Activated naive CD8-positive, alpha-beta T cell treated with anti-CD3 and anti-CD28 coated beads, Interleukin-2, amount 10 ng/mL, durations not matched to agents 7 days and 5 days (primary cell): ENCODE data around the gene ZIC4. TPM values are rescaled to one million over a fixed set of nuclear protein-coding genes. Genes with fewer than 3 reads are reported as not detected.

Source experiments
- ATAC-seq: fragments of 150-1000 bp; cut with Tn5 transposase; one replicate; pipeline ENCODE4 v1.10.0; 2021; ENCODE audit warnings: low read depth, moderate library complexity
- POLR2A ChIA-PET: fragments of 350-600 bp; sonication (Branson Sonifier 250); formaldehyde crosslinking; loops from one replicate; lab custom pipeline; 2021; ENCODE audit warnings: antibody characterized with exemption; lab: Charles Lee
- DNase-seq: peaks from one replicate; pipeline ENCODE4 v3.0.0; 2021
- H3K27ac Mint-ChIP-seq: one replicate; pipeline ENCODE4 v1.8.0; 2022; ENCODE audit warnings: mild to moderate bottlenecking, mixed read lengths
- H3K27me3 Mint-ChIP-seq: one replicate; pipeline ENCODE4 v1.8.0; 2022; ENCODE audit warnings: mild to moderate bottlenecking, moderate library complexity, mixed read lengths
- H3K36me3 Mint-ChIP-seq: one replicate; pipeline ENCODE4 v1.8.0; 2021; ENCODE audit warnings: mild to moderate bottlenecking, mixed read lengths
- H3K4me1 Mint-ChIP-seq: one replicate; pipeline ENCODE4 v1.8.0; 2021; ENCODE audit warnings: mixed read lengths
- H3K4me3 Mint-ChIP-seq: one replicate; pipeline ENCODE4 v1.8.0; 2022; ENCODE audit warnings: mild to moderate bottlenecking, moderate library complexity, mixed read lengths
- H3K9me3 Mint-ChIP-seq: one replicate; pipeline ENCODE4 v1.8.0; 2021; ENCODE audit warnings: mixed read lengths
- total RNA-seq, 2 experiments: library from RNA; stranded (reverse); gene quantifications; one replicate each; pipeline ENCODE4 v1.2.3, GENCODE V29; 2021

Gene ZIC4
- total RNA-seq, 2 experiments from 2014 or later: not detected

DNA sequence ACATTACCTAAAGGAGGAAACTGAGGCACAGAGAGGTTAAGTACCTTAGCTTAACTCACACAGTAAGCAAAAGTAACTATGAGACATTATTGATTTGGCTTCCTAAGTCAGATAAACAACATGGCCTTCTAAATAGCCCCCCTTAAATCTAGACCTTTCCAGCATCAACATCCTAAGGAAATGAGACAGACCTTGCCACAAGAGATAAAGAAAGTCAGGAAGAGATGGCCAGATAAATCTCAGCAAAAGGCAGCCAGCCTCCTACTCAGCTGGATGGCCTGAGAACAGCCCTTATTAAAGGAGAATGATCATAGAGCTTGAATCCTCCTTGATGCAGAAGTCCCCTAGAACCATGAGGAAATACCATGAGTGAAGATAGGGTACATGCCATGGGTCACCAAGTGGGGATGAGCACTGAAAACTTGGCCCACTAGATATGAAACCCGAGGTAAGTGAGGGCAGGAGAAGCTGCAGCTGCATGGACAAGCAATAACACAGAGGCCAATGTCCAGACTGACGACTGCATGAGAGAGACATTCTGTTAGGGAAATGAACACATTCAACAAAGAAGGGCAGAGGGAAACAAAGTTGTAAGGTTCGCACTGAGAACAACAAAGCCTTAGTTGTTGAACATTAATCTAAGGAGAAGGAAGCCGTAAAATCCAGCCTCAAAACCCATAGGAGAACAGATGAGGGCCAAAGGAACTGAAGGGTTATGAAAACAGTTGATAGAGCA lies 69.6 kb downstream of the ZIC4 start:
- H3K4me3 Mint-ChIP-seq: no peak overlapping the region
- ATAC-seq: no peak
- no peaks in the 10 kb centered on the region for H3K4me1 Mint-ChIP-seq
- DNase-seq: no peak
- no peaks in the 10 kb centered on the region for H3K9me3 Mint-ChIP-seq
- no peaks in the 10 kb centered on the region for H3K36me3 Mint-ChIP-seq
- no peaks in the 10 kb centered on the region for H3K27me3 Mint-ChIP-seq
- POLR2A ChIA-PET: no interaction called here
- no peak overlapping the region for H3K27ac Mint-ChIP-seq

Other genes with a start within 250 kb of the ZIC4 start
- not detected for gene ZIC1, start 2.8 kb upstream of the ZIC4 start, total RNA-seq